Stomach smooth muscle (tissue), 2 donors: ENCODE measurements around the gene MACC1.

Source experiments
- H3K27ac ChIP-seq: one replicate; pipeline ENCODE4 v1.7.0; 2013; ENCODE audit warnings: mild to moderate bottlenecking, low read length, inconsistent platforms
- H3K27me3 ChIP-seq, 2 donors: one replicate each; pipeline ENCODE4 v1.7.0; 2013; ENCODE audit warnings: low read length in 2 of 2; ENCODE audit not compliant: insufficient read depth in 2 of 2, control insufficient read depth in 1 of 2
- H3K36me3 ChIP-seq, 2 donors: one replicate each; pipeline ENCODE4 v1.7.0; 2013; ENCODE audit warnings: low read length in 2 of 2; ENCODE audit not compliant: control insufficient read depth in 2 of 2, insufficient read depth in 2 of 2
- H3K4me1 ChIP-seq: one replicate; pipeline ENCODE4 v1.7.0; 2013; ENCODE audit warnings: low read length; ENCODE audit not compliant: control insufficient read depth, insufficient read depth
- H3K4me3 ChIP-seq, 2 donors: one replicate each; pipeline ENCODE4 v1.7.0; 2013; ENCODE audit warnings: low read length in 2 of 2
- H3K9ac ChIP-seq, 2 donors: one replicate each; pipeline ENCODE4 v1.7.0; 2013; ENCODE audit warnings: low read length in 2 of 2, mild to moderate bottlenecking in 1 of 2
- H3K9me3 ChIP-seq, 2 donors: one replicate each; pipeline ENCODE4 v1.7.0; 2013; ENCODE audit warnings: low read length in 2 of 2; ENCODE audit not compliant: control insufficient read depth in 2 of 2
- donor health status: healthy.
- donor health status: Pancreatic carcinoma.

The MACC1 gene

DNA sequence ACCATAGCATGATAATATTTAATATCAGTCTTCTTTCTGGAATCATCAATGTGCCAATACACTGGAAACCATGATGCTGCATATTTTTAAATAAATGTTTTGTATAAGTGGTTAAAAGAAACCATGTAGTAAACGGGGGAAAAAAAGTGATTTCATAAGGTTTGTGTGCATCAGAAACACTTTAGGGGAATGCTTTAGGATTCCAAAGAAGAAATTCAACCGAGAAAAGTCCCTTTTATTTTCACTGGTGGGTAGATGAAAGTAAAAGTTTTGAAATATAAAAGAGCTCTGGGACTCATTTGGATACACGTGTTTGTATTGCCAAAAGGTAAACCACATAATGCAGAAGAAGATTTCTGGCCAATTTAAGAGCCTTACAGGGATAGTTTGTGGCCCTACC is 11.9 kb upstream of the MACC1 start:
- H3K27me3 ChIP-seq: no peaks in the 10 kb centered on the region
- H3K27ac ChIP-seq: no peak overlapping the region
- H3K9me3 ChIP-seq: no peaks in the 10 kb centered on the region
- no peak overlapping the region for H3K4me3 ChIP-seq
- no peak overlapping the region for H3K9ac ChIP-seq
- H3K4me1 ChIP-seq: no peaks in the 10 kb centered on the region
- H3K36me3 ChIP-seq: no peaks in the 10 kb centered on the region

DNA sequence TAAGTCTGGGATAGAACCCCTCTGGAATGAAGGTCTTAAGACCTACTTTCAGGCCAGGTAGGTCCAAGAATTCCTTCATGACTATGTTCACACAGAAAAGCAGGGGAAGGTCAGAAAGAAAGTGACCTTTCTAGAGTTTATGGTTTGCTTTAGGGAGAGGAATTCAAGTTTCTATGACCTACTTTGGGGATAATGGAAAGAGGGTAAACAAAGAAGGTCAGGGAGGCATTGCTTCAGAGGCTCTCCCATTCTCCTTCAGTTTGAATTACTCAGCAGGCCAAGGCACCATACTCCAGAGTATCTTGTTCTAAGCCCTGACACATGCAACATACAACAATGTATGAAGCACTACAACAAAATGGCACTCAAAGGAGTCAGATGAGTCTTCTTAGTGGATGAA is 11.5 kb upstream of the MACC1 start:
- Histone ChIP-seq H3K9me3 (no peaks in the 10 kb centered on the region), H3K9ac (no peak overlapping the region), H3K27ac (no peak overlapping the region), H3K4me3 (no peak overlapping the region), H3K27me3 (no peaks in the 10 kb centered on the region), H3K4me1 (no peaks in the 10 kb centered on the region), H3K36me3 (no peaks in the 10 kb centered on the region)

DNA sequence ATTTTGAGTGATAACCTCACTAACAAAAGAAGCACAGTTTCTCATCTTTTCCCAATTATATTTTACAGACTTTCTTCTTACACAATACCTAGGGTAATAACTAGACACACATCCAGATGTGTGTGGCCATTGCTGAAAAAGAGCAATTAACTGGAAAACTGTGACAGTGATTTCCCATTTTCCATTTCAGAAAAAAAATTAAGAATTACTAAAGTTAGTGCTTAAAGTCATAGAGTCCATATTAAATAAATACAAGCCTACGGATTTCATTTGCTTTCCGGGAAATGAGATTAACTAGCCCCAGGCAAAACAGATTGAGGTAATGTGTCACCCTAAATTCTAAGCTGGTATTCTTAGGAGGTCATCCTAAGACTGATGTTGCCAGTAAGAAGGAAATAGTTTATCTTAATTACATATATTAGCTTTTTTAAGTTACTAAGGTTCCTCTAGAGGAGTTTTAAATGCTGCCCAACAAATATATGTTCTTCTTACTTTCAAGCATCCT is 10.2 kb upstream of the MACC1 start:
- Histone ChIP-seq H3K9me3 (no peaks in the 10 kb centered on the region), H3K9ac (no peak overlapping the region), H3K27me3 (no peaks in the 10 kb centered on the region), H3K27ac (no peak overlapping the region), H3K4me3 (no peak overlapping the region), H3K36me3 (no peaks in the 10 kb centered on the region), H3K4me1 (no peaks in the 10 kb centered on the region)

DNA sequence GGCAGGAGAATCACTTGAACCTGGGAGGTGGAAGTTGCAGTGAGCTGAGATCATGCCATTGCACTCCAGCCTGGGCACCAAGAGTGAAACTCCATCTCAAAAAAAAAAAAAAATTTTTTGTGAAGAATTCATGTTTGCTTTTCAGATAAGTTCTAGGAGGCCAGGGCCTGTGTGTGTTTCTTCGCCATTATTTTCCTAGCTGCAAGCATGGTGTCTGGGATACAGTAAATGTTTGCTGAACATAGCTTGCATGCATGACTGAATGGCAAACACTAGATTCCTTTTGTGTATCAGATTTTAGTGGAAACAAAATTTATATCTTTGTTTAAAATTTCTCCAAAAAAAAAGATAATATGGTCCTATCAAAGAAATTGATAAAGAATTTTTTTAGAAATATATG is 9.7 kb upstream of the MACC1 start:
- Histone ChIP-seq H3K9me3 (no peaks in the 10 kb centered on the region), H3K4me1 (no peaks in the 10 kb centered on the region), H3K4me3 (no peak overlapping the region), H3K36me3 (no peaks in the 10 kb centered on the region), H3K9ac (no peak overlapping the region), H3K27me3 (no peaks in the 10 kb centered on the region), H3K27ac (no peak overlapping the region)

GRCh38 chr7:20225384-20225783 is 8.2 kb upstream of the MACC1 start:
- Histone ChIP-seq H3K27ac (no peak overlapping the region), H3K36me3 (no peaks in the 10 kb centered on the region), H3K4me3 (no peak overlapping the region)

DNA sequence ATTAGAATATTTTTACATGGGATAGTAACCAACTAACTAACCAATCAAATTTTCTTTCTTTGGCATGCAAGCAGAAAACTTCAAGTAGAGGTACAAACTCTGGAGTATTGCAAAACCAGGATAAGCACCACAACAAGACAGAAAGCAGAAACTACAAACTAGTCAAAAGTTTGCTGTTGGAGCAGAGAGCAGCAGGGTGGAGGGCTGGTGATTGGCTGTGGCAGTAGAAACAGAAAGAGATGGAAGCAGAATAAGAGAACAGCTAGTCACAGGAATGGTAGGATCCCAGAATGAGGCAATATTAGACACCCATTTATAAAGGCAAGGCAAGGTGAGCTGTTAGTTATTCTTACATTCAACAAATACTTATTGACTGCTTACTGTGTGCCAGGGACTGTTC is 6.8 kb upstream of the MACC1 start:
- H3K36me3 ChIP-seq: no peaks in the 10 kb centered on the region
- H3K9ac ChIP-seq: no peak overlapping the region
- no peaks in the 10 kb centered on the region for H3K27me3 ChIP-seq
- H3K4me1 ChIP-seq: no peaks in the 10 kb centered on the region
- no peak overlapping the region for H3K27ac ChIP-seq
- no peak overlapping the region for H3K4me3 ChIP-seq
- H3K9me3 ChIP-seq: no peaks in the 10 kb centered on the region

More at GRCh38 chr7:20225384-20225783, 8.2 kb upstream of the MACC1 start:
- Histone ChIP-seq H3K4me1 (no peaks in the 10 kb centered on the region), H3K27me3 (no peaks in the 10 kb centered on the region), H3K9ac (no peak overlapping the region), H3K9me3 (no peaks in the 10 kb centered on the region)

- no peak overlapping the region for H3K9ac ChIP-seq
These were observed 6.2 kb upstream of the MACC1 start for GRCh38 chr7:20223356-20223755.

GRCh38 chr7:20222219-20222828 is 5.1 kb upstream of the MACC1 start:
- Histone ChIP-seq H3K27ac (no peak overlapping the region), H3K4me3 (no peak overlapping the region)

More at GRCh38 chr7:20223356-20223755, 6.2 kb upstream of the MACC1 start:
- Histone ChIP-seq H3K27ac (no peak overlapping the region), H3K4me1 (no peaks in the 10 kb centered on the region), H3K9me3 (no peaks in the 10 kb centered on the region), H3K36me3 (no peaks in the 10 kb centered on the region), H3K4me3 (no peak overlapping the region), H3K27me3 (no peaks in the 10 kb centered on the region)

DNA sequence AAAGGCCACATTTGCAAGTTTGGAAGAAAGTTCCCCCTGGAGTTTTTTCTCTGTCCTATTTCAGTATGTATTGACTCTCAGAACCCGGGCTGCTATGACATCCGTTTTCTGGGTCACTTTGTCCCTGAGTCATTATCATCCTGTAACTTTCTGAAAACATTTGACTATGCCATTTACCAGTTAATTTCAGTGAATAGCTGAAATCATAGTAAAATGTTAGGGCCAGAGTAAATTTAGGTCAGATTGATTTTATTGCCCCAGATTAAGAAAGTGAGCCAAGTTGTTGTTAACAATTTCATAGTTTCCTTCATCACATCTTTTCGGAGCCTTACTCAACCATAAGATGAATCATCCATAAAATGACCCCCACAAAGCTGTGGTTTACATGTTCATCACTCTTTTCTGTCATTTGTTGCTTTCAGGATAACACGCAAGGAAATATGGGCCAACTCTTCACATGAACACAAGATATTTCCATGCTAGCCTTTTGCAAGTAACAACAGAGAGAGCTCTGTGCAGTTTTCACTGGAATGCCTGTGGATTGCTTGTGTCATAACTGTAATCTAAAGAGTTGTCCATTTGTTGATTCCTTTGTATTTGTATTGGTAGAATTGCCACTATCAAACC is 3.9 kb upstream of the MACC1 start:
- Histone ChIP-seq H3K27ac (no peak overlapping the region), H3K36me3 (no peaks in the 10 kb centered on the region), H3K4me3 (no peak overlapping the region), H3K4me1 (no peaks in the 10 kb centered on the region), H3K27me3 (no peaks in the 10 kb centered on the region), H3K9ac (no peak overlapping the region), H3K9me3 (no peaks in the 10 kb centered on the region)

More at GRCh38 chr7:20222219-20222828, 5.1 kb upstream of the MACC1 start:
- no peaks in the 10 kb centered on the region for H3K4me1 ChIP-seq
- H3K36me3 ChIP-seq: no peaks in the 10 kb centered on the region
- no peaks in the 10 kb centered on the region for H3K9me3 ChIP-seq
- H3K27me3 ChIP-seq: no peaks in the 10 kb centered on the region
- H3K9ac ChIP-seq: no peak overlapping the region

DNA sequence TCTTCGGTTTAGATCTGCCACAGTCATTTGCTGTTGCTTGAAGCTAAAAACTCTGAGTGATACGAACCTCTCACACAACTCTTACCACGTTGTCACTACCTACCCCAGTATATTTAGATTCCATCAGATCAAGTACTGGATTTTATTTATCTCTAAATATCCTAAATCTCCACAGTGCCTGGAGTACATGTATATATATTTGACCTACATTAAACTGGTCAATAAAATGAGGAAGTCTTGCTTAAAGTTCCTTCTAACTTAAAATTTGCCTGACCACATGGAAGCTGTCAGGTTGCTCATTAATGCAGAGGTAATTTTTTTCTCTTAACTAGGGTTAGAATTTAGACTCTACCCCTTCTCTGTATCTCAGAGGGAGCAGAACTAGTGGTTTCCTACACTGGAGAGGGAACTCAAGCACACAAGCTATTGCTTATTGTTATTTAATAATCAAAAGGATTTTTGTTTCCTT is 3.1 kb upstream of the MACC1 start:
- no peak overlapping the region for H3K4me3 ChIP-seq
- H3K9me3 ChIP-seq: no peaks in the 10 kb centered on the region
- H3K4me1 ChIP-seq: no peaks in the 10 kb centered on the region
- H3K27ac ChIP-seq: no peak overlapping the region
- no peaks in the 10 kb centered on the region for H3K36me3 ChIP-seq
- H3K9ac ChIP-seq: no peak overlapping the region
- H3K27me3 ChIP-seq: no peaks in the 10 kb centered on the region
